Liver (tissue), 9 donors: Measurements from ENCODE around the gene TPM3. TPM values are rescaled to one million over a fixed set of nuclear protein-coding genes. Genes with fewer than 3 reads are reported as not detected.
A peak's percentile ranks its signal among the peaks of the same experiment; 100 is the strongest.

Experiments
- DNase-seq: peaks from one replicate; pipeline ENCODE4 v3.0.0-alpha.2; 2017; ENCODE audit warnings: low spot score
- H3K27ac ChIP-seq, 2 donors: one replicate each; pipeline ENCODE4 v1.7.0; 2013; ENCODE audit warnings: inconsistent platforms in 2 of 2, low read length in 2 of 2, control low read depth in 1 of 2, low read depth in 1 of 2, mild to moderate bottlenecking in 1 of 2
- H3K27me3 ChIP-seq, 4 donors: one replicate each; pipeline versions ENCODE4 v1.6.1 to v1.7.0; 2013; ENCODE audit warnings: low read length in 3 of 4, inconsistent platforms in 1 of 4, mild to moderate bottlenecking in 1 of 4, moderate library complexity in 1 of 4; ENCODE audit not compliant: control insufficient read depth in 4 of 4, insufficient read depth in 4 of 4
- H3K36me3 ChIP-seq, 4 donors: one replicate each; pipeline versions ENCODE4 v1.6.1 to v1.7.0; 2013; ENCODE audit warnings: low read length in 3 of 4, mild to moderate bottlenecking in 3 of 4, low read depth in 1 of 4, moderate library complexity in 1 of 4; ENCODE audit not compliant: control insufficient read depth in 4 of 4, insufficient read depth in 3 of 4
- H3K4me1 ChIP-seq, 4 donors: one replicate each; pipeline versions ENCODE4 v1.6.1 to v1.7.0; 2013; ENCODE audit warnings: low read length in 3 of 4, mild to moderate bottlenecking in 3 of 4, moderate library complexity in 1 of 4; ENCODE audit not compliant: control insufficient read depth in 4 of 4, insufficient read depth in 4 of 4
- H3K4me3 ChIP-seq, 3 donors: one replicate each; pipeline versions ENCODE4 v1.6.1 to v1.7.0; 2013; ENCODE audit warnings: low read length in 3 of 3, control low read depth in 1 of 3, low read depth in 1 of 3, mild to moderate bottlenecking in 1 of 3
- H3K9ac ChIP-seq, 2 donors: one replicate each; pipeline ENCODE4 v1.7.0; 2013; ENCODE audit warnings: low read length in 2 of 2, mild to moderate bottlenecking in 2 of 2, moderate library complexity in 2 of 2, control low read depth in 1 of 2, low read depth in 1 of 2
- H3K9me3 ChIP-seq, 4 donors: one replicate each; pipeline versions ENCODE4 v1.6.1 to v1.7.0; 2013; ENCODE audit warnings: low read length in 3 of 4; ENCODE audit not compliant: control insufficient read depth in 4 of 4
- FOXA1 ChIP-seq: IDR thresholded peaks from 2 replicates; pipeline ENCODE4 v1.6.1; 2016; ENCODE audit warnings: antibody characterized with exemption
- FOXA2 ChIP-seq: IDR thresholded peaks from 2 replicates; pipeline ENCODE4 v1.6.1; 2016; ENCODE audit warnings: antibody characterized with exemption
- GABPA ChIP-seq, 2 donors: IDR thresholded peaks in 1 of 2; conservative IDR thresholded peaks in 1 of 2; 2 replicates each; pipeline ENCODE4 v1.6.1; 2016; ENCODE audit warnings: antibody characterized with exemption in 2 of 2, mild to moderate bottlenecking in 1 of 2, moderate library complexity in 1 of 2
- HNF4G ChIP-seq: IDR thresholded peaks from 2 replicates; pipeline ENCODE4 v1.6.1; 2016; ENCODE audit warnings: antibody characterized with exemption
- MAX ChIP-seq: IDR thresholded peaks from 2 replicates; pipeline ENCODE4 v1.6.1; 2016; ENCODE audit warnings: antibody characterized with exemption
- RAD21 ChIP-seq, 2 donors: IDR thresholded peaks; 2 replicates each; pipeline ENCODE4 v1.6.1; 2016; ENCODE audit warnings: antibody characterized with exemption in 2 of 2, mild to moderate bottlenecking in 2 of 2
- REST ChIP-seq: IDR thresholded peaks from 2 replicates; pipeline ENCODE4 v1.6.1; 2016; ENCODE audit warnings: antibody characterized with exemption, mild to moderate bottlenecking
- RXRA ChIP-seq, 2 donors: IDR thresholded peaks; 2 replicates each; pipeline ENCODE4 v1.6.1; 2017 to 2018; ENCODE audit warnings: antibody characterized with exemption in 2 of 2, mild to moderate bottlenecking in 1 of 2
- SP1 ChIP-seq: IDR thresholded peaks from 2 replicates; pipeline ENCODE4 v1.6.1; 2018; ENCODE audit warnings: antibody characterized with exemption, mild to moderate bottlenecking
- TAF1 ChIP-seq: conservative IDR thresholded peaks from 2 replicates; pipeline ENCODE4 v1.6.1; 2016; ENCODE audit warnings: antibody characterized with exemption, mild to moderate bottlenecking
- ZBTB33 ChIP-seq: IDR thresholded peaks from 2 replicates; pipeline ENCODE4 v1.6.1; 2016; ENCODE audit warnings: antibody characterized with exemption
- WGBS: extraction: QIAGEN DNeasy Blood & Tissue Kit; methylation state at CpG from one replicate; pipeline ENCODE4 v1.1.7; 2013; 5-methylcytosine and 5-hydroxymethylcytosine counted together
- polyA plus RNA-seq, 2 donors: library from polyadenylated mRNA; stranded (reverse) in 1 of 2; unstranded in 1 of 2; fragments of 200-250 nt in 1 of 2; fragments of >200 nt in 1 of 2; fragmentation: Nextera tagmentation in 1 of 2; extraction: Ambion mirVana in 1 of 2; gene quantifications; one replicate each; pipeline versions ENCODE4 v1.2.1 to v1.2.3, GENCODE V29; 2013 to 2015
- total RNA-seq, 2 donors: library from RNA; depleted of rRNA; stranded (reverse); fragments of >200 nt; gene quantifications; one replicate each; pipeline ENCODE4 v1.2.3, GENCODE V29; 2014
- TF ChIP-seq, protein P1 (sequence below): fragments of 150-350 bp; IDR thresholded peaks from 2 replicates; pipeline ENCODE4 v1.5.1; 2017; ENCODE audit warnings: improper control_type of control experiment, low read depth, low read length; ENCODE audit not compliant: missing input control
- TF ChIP-seq, protein P2 (sequence below): IDR thresholded peaks from 2 replicates; pipeline ENCODE4 v1.6.1; 2016; ENCODE audit warnings: antibody characterized with exemption
- donor health status: healthy.
- donor health status: healthy.
- donor health status: healthy.
- donor health status: healthy.
- donor health status: healthy.

TPM3 gene
- total and polyA plus RNA-seq, 4 donors, result 89.6 to 120 (median 109) TPM

DNA sequence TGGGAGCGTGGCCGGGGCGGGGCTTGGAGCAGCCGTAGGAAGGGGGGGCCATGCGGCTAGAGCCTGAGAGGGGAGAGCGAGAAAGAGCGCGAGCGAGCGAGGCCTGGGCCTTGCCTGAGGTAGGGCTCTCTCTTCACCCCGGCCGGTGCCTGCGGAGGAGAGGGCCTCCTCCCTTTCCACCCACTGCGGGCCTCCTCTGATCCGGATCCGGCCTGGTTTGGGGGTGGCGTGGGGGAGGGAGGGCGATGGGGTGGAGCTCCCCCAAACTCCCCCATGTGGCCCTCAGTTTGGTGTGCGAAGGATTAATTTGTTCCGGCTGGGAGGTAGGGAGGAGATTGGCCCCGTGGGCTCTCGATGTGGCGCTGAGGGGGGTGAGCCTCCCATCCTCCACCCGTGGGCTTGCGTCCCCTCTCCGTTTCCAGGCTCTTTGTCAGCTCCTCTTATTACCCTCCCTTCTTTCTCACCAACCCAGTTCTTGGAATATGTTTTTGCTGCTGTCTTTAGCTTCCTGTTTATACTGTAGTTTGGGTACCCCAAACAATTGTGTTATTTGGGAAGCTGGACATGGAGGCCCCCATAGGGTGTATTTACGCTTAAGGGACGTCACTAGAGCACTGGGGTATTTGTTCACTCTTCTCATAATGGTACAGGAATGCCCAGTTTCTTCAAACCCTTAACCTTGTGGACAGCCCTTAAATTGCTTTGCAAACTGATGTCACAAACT lies 29.5 kb upstream of the TPM3 start:
- Histone ChIP-seq H3K27ac (peak overlapping the region; percentile 88 to 95), H3K9ac (peak overlapping the region; percentile 80 to 86), H3K9me3 (no peaks in the 10 kb centered on the region), H3K4me1 (peaks cover 4 to 34% (median 25%) of the 10 kb centered on the region in 4 donors), H3K27me3 (no peaks in the 10 kb centered on the region), H3K36me3 (peaks cover 4 to 7% (median 5%) of the 10 kb centered on the region in 4 donors), H3K4me3 (peak overlapping the region; percentile 63 to 99 (median 91))
- TF ChIP-seq ZBTB33 (no peak), REST (no peak), RAD21 (IDR thresholded peaks at IDR 0.05) (no peak), RXRA (IDR thresholded peaks at IDR 0.05) (no peak)
- TF ChIP-seq, protein P1, sequence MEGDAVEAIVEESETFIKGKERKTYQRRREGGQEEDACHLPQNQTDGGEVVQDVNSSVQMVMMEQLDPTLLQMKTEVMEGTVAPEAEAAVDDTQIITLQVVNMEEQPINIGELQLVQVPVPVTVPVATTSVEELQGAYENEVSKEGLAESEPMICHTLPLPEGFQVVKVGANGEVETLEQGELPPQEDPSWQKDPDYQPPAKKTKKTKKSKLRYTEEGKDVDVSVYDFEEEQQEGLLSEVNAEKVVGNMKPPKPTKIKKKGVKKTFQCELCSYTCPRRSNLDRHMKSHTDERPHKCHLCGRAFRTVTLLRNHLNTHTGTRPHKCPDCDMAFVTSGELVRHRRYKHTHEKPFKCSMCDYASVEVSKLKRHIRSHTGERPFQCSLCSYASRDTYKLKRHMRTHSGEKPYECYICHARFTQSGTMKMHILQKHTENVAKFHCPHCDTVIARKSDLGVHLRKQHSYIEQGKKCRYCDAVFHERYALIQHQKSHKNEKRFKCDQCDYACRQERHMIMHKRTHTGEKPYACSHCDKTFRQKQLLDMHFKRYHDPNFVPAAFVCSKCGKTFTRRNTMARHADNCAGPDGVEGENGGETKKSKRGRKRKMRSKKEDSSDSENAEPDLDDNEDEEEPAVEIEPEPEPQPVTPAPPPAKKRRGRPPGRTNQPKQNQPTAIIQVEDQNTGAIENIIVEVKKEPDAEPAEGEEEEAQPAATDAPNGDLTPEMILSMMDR, result no peak
- DNase-seq, result peak; percentile 78
- WGBS, result under 1% methylated on average over 28 of the region's 28 CpGs

DNA sequence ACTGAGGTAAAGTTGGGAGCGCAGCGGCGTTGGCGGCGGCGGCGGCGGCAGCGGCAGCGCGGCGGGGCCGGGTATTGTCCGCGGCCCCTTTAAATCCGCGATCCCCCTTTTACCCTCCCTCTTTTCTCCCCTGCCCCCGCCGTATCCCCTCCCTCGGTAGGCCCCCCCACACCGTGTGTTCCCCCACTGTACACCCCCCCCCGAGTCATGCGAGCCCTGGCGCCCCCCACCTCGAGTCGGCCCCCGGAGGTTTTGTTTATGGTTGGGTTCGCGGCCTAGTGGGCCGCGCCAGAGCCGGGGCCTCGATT lies 29.0 kb upstream of the TPM3 start:
- Histone ChIP-seq H3K36me3 (peaks cover 2 to 4% (median 4%) of the 10 kb centered on the region in 4 donors), H3K9ac (peak overlapping the region; percentile 80 to 86), H3K27ac (peak overlapping the region; percentile 88 to 95), H3K9me3 (no peaks in the 10 kb centered on the region), H3K27me3 (no peaks in the 10 kb centered on the region), H3K4me3 (peak overlapping the region; percentile 63 to 99 (median 91)), H3K4me1 (peaks cover 4 to 34% (median 25%) of the 10 kb centered on the region in 4 donors)
- DNase-seq, result no peak
- under 1% methylated on average over 33 of the region's 33 CpGs for WGBS
- TF ChIP-seq REST, result no peak
- no peak for TF ChIP-seq ZBTB33
- TF ChIP-seq SP1, result no peak
- no peak for TF ChIP-seq RAD21 (IDR thresholded peaks at IDR 0.05)
- TF ChIP-seq, protein P2, sequence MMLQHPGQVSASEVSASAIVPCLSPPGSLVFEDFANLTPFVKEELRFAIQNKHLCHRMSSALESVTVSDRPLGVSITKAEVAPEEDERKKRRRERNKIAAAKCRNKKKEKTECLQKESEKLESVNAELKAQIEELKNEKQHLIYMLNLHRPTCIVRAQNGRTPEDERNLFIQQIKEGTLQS, result no peak
- TF ChIP-seq FOXA1, result no peak
- TF ChIP-seq RXRA (IDR thresholded peaks at IDR 0.05), result no peak
- TF ChIP-seq MAX, result no peak
- no peak for TF ChIP-seq HNF4G
- no peak for TF ChIP-seq FOXA2
- TF ChIP-seq TAF1, result no peak
- TF ChIP-seq GABPA (IDR thresholded peaks at IDR 0.05 in 1 of 2, conservative IDR thresholded peaks at IDR 0.05 in 1 of 2), result no peak
- TF ChIP-seq, protein P1, result no peak
